NCI-H748 (cell line): ENCODE measurements around the gene HSDL2.

Experiments used
- DNase-seq: peaks from one replicate; lab custom pipeline; 2025; ENCODE audit not compliant: unreplicated experiment; lab: John Stamatoyannopoulos, UW

HSDL2 gene

GRCh38 chr9:112380102-112380824, at the start of gene HSDL2:
HSDL2 (plus strand) TSS chr9:112380108; CDS start chr9:112380164, 56 bp downstream.
- DNase-seq = peak; percentile 42

GRCh38 chr9:112331674-112331952, 48.3 kb upstream of the HSDL2 start:
- peak; percentile 38 for DNase-seq

- DNase-seq = peak; percentile 31
These were observed 47.7 kb upstream of the HSDL2 start for GRCh38 chr9:112332214-112332613.

GRCh38 chr9:112332674-112332976, 47.3 kb upstream of the HSDL2 start:
- no peak for DNase-seq

- DNase-seq = peak; percentile 98
These were observed 46.8 kb upstream of the HSDL2 start, which contains the start of gene PTBP3 for GRCh38 chr9:112332977-112333638. PTBP3 (minus strand) TSS chr9:112333619; CDS start chr9:112297865, 35,754 bp downstream.

GRCh38 chr9:112333639-112334431, 46.1 kb upstream of the HSDL2 start:
- DNase-seq = peak; percentile 98

GRCh38 chr9:112334432-112334841, 45.5 kb upstream of the HSDL2 start:
- DNase-seq = peak; percentile 45

GRCh38 chr9:112337547-112337946, 42.4 kb upstream of the HSDL2 start:
- no peak for DNase-seq

- DNase-seq = no peak
These were observed 41.3 kb upstream of the HSDL2 start for GRCh38 chr9:112338561-112338960.

GRCh38 chr9:112339886-112340285, 40.0 kb upstream of the HSDL2 start:
- no peak for DNase-seq

GRCh38 chr9:112341730-112342129, 38.2 kb upstream of the HSDL2 start:
- DNase-seq = no peak

- peak; percentile 89 for DNase-seq
These were observed 31.5 kb upstream of the HSDL2 start for GRCh38 chr9:112348257-112349007.

GRCh38 chr9:112349008-112349333, 30.9 kb upstream of the HSDL2 start:
- no peak for DNase-seq

- DNase-seq = no peak
These were observed 28.7 kb upstream of the HSDL2 start for GRCh38 chr9:112351184-112351583.

GRCh38 chr9:112352209-112352608, 27.7 kb upstream of the HSDL2 start:
- no peak for DNase-seq

- no peak for DNase-seq
These were observed 25.7 kb upstream of the HSDL2 start for GRCh38 chr9:112354081-112354743.

GRCh38 chr9:112355427-112355897, 24.4 kb upstream of the HSDL2 start:
- DNase-seq = no peak

GRCh38 chr9:112360047-112360804, 19.7 kb upstream of the HSDL2 start:
- no peak for DNase-seq

- DNase-seq = peak; percentile 54
These were observed 18.3 kb upstream of the HSDL2 start for GRCh38 chr9:112361601-112362000.

GRCh38 chr9:112364761-112365160, 15.1 kb upstream of the HSDL2 start:
- DNase-seq = no peak
